SU-DHL-6 (cell line): Measurements from ENCODE around the gene CAD.

ENCODE experiments used
- H2AFZ ChIP-seq: fragments of 200-600 bp; sonication (generic); 2 replicates; pipeline ENCODE4 v1.6.1; 2014; ENCODE audit warnings: low read depth, mild to moderate bottlenecking, moderate library complexity, mixed read lengths, antibody characterized with exemption, low read length; ENCODE audit not compliant: severe bottlenecking
- H3F3A ChIP-seq: fragments of 200-600 bp; shearing (Covaris generic); 2 replicates; pipeline ENCODE4 v1.6.0; 2016; ENCODE audit warnings: antibody characterized with exemption, mild to moderate bottlenecking; ENCODE audit not compliant: insufficient read depth
- H3K27ac ChIP-seq: fragments of 200-600 bp; sonication (generic); 2 replicates; pipeline ENCODE4 v1.5.1; 2016; ENCODE audit warnings: low read depth, mild to moderate bottlenecking, low read length, moderate library complexity, mixed read lengths
- H3K27me3 ChIP-seq: fragments of 200-600 bp; sonication (generic), shearing (Covaris generic); 2 replicates; pipeline ENCODE4 v1.6.0; 2014; ENCODE audit warnings: mild to moderate bottlenecking, low read length
- H3K36me3 ChIP-seq: fragments of 200-600 bp; sonication (generic); 2 replicates; pipeline ENCODE4 v1.6.1; 2014; ENCODE audit warnings: mild to moderate bottlenecking, low read length, mixed read lengths
- H3K4me2 ChIP-seq: fragments of 300-600, 200-600 bp; shearing (Covaris generic), sonication (generic); 2 replicates; pipeline ENCODE4 v1.6.0; 2014; ENCODE audit warnings: low read length, low read depth, mild to moderate bottlenecking; ENCODE audit not compliant: poor library complexity, severe bottlenecking
- H3K4me3 ChIP-seq: fragments of 200-600 bp; sonication (generic); 2 replicates; pipeline ENCODE4 v1.5.1; 2014; ENCODE audit warnings: antibody characterized with exemption, low read length, mild to moderate bottlenecking, mixed read lengths; ENCODE audit not compliant: insufficient read depth, poor library complexity, severe bottlenecking
- H3K79me2 ChIP-seq: fragments of 200-600 bp; sonication (generic); 2 replicates; pipeline ENCODE4 v1.6.1; 2014; ENCODE audit warnings: mild to moderate bottlenecking, low read length, moderate library complexity; ENCODE audit not compliant: insufficient read depth
- H3K9ac ChIP-seq: fragments of 200-600 bp; sonication (generic); 2 replicates; pipeline ENCODE4 v1.7.0; 2014; ENCODE audit warnings: mild to moderate bottlenecking, low read length
- H3K9me2 ChIP-seq: fragments of 200-600 bp; sonication (generic); replicated peaks from 2 replicates; pipeline ENCODE4 v1.6.1; 2014; ENCODE audit warnings: low read length; ENCODE audit not compliant: insufficient read depth
- H3K9me3 ChIP-seq: fragments of 200-600 bp; sonication (generic); 2 replicates; pipeline ENCODE4 v1.6.1; 2014; ENCODE audit warnings: low read length, mixed read lengths; ENCODE audit not compliant: insufficient read depth
- H4K20me1 ChIP-seq: fragments of 200-600 bp; sonication (generic); 2 replicates; pipeline ENCODE4 v1.6.1; 2014; ENCODE audit warnings: low read depth, mild to moderate bottlenecking, antibody characterized with exemption, low read length, moderate library complexity, mixed read lengths
- CTCF ChIP-seq: fragments of 200-600 bp; sonication (generic); IDR thresholded peaks from one replicate; pipeline ENCODE4 v1.5.1; 2017; ENCODE audit warnings: antibody characterized with exemption, mild to moderate bottlenecking, low read length, moderate library complexity; ENCODE audit not compliant: insufficient read depth, poor library complexity, severe bottlenecking
- EZH2phosphoT487 ChIP-seq: fragments of 200-600 bp; sonication (generic), shearing (Covaris generic); conservative IDR thresholded peaks from 2 replicates; pipeline ENCODE4 v1.6.1; 2018; ENCODE audit warnings: mild to moderate bottlenecking, antibody characterized with exemption, low read length, moderate library complexity, mixed read lengths

Gene CAD

GRCh38 chr2:27222407-27222806, 5.2 kb downstream of the CAD start:
- TF ChIP-seq CTCF, result no peak
- no peak for TF ChIP-seq EZH2phosphoT487
- Histone ChIP-seq H3K9me3 (no peaks in the 10 kb centered on the region), H2AFZ (no peak overlapping the region), H3K9me2 (no peaks in the 10 kb centered on the region), H4K20me1 (no peaks in the 10 kb centered on the region), H3K27me3 (no peaks in the 10 kb centered on the region), H3K79me2 (peaks cover 41% of the 10 kb centered on the region), H3K9ac (no peak overlapping the region), H3F3A (no peaks in the 10 kb centered on the region; the same call in 1 of the 2 replicates), H3K4me2 (no peak overlapping the region), H3K27ac (no peak overlapping the region), H3K36me3 (peaks cover 28% of the 10 kb centered on the region; the same call in 1 of the 2 replicates), H3K4me3 (no peak overlapping the region)

GRCh38 chr2:27223416-27223815, 6.2 kb downstream of the CAD start:
- Histone ChIP-seq H3K9ac (no peak overlapping the region), H4K20me1 (0 out of 2 replicates have a peak, but pooled peaks cover 3% of the 10 kb centered on the region), H3K4me3 (no peak overlapping the region), H3K27ac (no peak overlapping the region), H3K27me3 (no peaks in the 10 kb centered on the region), H2AFZ (no peak overlapping the region), H3F3A (peaks cover 4% of the 10 kb centered on the region; the same call in 1 of the 2 replicates), H3K9me3 (no peaks in the 10 kb centered on the region), H3K36me3 (peaks cover 37% of the 10 kb centered on the region), H3K79me2 (peaks cover 34% of the 10 kb centered on the region; the same call in 1 of the 2 replicates), H3K9me2 (no peaks in the 10 kb centered on the region), H3K4me2 (no peak overlapping the region)
- TF ChIP-seq CTCF, result no peak
- TF ChIP-seq EZH2phosphoT487, result no peak

GRCh38 chr2:27225526-27225925, 8.4 kb downstream of the CAD start:
- Histone ChIP-seq H3F3A (peaks cover 4% of the 10 kb centered on the region; the same call in 1 of the 2 replicates), H3K4me2 (no peak overlapping the region), H3K9me2 (no peaks in the 10 kb centered on the region), H3K9ac (no peak overlapping the region), H2AFZ (no peak overlapping the region), H3K9me3 (no peaks in the 10 kb centered on the region), H3K36me3 (peaks cover 33% of the 10 kb centered on the region), H3K27ac (no peak overlapping the region), H3K27me3 (no peaks in the 10 kb centered on the region), H4K20me1 (0 out of 2 replicates have a peak, but pooled peaks cover 3% of the 10 kb centered on the region), H3K4me3 (no peak overlapping the region), H3K79me2 (0 out of 2 replicates have a peak, but pooled peaks cover 17% of the 10 kb centered on the region)
- TF ChIP-seq CTCF (no peak), EZH2phosphoT487 (no peak)
